HG02610 (cell line): Measurements from ENCODE around the gene WDFY4.

Experiments used
- ATAC-seq: cut with Tn5 transposase; IDR thresholded peaks from one replicate; pipeline ENCODE4 v1.9.1; 2021; ENCODE audit warnings: mild to moderate bottlenecking, moderate library complexity; ENCODE audit not compliant: unreplicated experiment

The WDFY4 gene

DNA sequence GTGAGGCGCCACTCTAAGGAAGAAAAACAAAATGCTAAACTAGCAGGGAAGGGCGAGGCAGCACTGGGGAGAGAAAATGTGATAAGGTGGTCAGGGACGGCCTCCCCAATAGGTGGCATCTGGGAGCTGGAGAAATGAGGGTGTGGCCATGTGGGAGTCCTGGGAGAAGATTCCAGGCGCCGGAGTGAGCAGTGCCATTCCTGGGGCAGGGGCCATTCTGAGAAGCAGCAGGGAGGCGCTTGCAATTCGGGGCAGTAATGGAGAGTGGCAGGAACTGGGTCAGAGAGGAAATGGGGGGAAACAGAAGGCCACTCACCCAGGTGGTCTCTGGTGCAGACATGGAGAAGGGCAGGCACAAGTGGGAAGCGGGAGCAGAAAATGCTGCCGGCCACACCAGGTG, 316.7 kb downstream of the WDFY4 start:
- no peak for ATAC-seq

DNA sequence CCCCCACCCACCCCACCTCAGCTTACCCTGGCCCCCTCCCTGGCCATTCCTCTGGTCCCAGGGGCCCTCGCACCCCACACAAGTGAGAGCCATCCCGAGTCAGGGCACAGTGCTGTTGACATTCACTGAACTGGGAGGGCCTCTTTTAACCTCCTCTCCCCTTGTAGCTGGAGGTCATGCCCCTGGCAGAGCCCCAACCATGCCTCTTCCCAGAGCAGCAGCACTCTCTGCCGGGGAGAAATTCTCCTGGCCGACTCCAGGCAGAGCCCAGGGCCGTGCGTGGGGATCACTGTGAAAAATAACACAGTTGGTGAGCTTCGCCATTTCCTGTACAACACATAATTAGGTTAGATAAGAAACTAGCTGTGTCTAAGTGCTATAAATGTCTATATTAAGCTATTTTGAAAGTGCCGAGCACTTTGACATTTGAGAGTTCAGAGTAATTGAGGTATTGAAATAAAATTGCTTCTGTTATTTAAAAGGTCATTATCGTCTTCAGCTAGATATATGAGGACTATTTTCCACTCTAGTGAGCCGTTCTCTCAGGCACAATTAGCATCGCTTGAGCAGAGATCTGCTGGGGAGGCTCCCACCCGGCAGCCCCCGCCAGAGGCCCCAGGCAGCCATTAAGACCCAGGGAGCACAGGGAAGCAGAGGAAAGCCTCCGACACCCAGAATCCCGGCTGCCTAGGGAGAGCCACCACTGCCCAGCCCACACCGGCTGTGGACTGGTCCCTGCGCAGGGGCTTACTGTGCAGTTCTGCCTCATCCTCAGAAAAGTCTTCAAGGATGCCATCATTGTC, 317.4 kb downstream of the WDFY4 start:
- ATAC-seq, result no peak

DNA sequence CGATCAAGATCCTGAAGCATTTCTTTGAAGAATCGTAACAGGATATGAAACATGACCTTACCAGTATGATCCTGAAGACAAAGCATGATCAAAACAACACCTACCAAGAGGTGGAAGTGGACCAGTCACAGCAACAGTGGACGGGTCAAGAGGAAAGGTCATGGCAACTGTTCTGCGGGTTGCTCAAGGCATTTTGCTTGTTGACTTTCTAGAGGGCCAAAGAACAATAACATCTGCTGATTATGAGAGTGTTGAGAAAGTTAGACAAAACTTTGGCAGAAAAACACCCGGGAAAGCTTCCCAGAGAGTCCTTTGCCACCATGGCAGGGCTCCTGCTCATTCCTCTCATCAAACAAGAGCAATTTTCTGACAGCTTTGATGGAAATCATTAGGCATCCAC, 320.6 kb downstream of the WDFY4 start:
- no peak for ATAC-seq

DNA sequence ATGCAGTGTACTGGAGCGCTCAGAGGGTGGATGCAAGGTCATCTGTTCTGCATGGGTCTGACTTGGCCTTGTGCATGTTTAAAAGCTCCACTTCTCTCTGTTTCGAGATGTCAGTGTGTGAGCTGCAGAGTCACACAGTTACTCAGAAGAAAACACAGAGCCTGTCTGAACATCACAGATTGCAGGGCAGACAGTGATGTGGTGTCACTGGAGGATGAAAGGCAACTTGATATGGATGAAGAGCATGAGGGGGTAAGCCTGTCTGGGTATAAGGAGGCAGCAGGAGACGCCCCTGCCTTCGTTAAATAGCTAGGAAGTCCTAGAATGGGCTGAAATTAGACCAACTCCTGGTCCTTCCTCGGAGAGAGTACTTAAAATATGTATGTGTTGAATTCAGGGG, 322.5 kb downstream of the WDFY4 start:
- no peak for ATAC-seq

DNA sequence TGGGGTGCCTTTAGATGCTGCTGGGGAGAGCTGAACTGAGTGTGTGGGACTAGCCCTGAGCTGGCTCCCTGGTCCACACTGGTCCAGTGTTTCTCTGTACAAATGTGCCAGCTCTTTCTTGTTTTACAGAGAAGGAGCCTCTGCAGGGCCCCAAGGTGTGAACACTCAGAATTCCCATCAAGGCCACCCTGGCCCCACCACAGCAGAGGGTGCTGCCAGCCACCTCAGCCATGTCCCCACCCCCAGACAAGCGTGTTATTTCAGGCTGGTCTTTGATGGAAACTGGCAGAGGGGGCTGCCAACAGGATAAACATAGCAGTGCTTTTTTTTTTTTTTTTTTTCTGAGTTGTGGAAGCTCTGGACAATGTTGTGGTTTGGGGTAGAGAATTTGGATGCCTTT, 323.4 kb downstream of the WDFY4 start:
- ATAC-seq, result no peak

DNA sequence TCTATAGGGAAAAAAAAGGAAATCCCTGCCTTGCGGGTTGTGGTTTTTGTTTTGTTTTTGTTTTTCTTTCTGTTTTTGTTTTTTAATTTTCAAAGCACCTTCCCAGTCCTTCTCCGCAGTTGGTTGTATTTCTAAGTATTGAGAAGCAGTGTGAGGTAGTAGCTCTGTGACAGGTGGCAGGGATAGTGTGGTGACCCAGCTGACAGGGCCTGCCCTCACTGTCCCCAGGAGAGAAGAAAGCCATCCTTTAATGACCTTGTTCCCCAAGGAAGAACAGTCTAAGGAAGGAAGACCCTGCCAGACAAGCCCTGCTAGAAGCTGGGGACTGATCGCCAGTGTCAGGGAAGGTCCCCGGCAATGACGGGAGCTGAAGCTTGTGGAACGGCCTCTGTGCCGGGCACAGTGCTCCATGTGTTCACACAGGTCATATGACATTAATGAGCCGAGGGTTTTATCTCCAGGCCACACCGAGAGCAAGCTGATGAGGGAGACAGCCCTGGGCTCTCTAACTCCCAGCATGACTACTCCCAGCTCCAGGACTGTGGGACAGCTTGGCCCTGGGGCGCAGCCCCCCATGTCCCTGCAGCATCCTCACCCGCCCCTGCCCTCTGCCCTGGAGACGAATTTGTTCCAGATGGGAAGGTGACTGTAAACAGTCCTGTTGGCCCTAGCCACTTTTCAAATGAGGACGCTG, 324.0 kb downstream of the WDFY4 start:
- no peak for ATAC-seq

DNA sequence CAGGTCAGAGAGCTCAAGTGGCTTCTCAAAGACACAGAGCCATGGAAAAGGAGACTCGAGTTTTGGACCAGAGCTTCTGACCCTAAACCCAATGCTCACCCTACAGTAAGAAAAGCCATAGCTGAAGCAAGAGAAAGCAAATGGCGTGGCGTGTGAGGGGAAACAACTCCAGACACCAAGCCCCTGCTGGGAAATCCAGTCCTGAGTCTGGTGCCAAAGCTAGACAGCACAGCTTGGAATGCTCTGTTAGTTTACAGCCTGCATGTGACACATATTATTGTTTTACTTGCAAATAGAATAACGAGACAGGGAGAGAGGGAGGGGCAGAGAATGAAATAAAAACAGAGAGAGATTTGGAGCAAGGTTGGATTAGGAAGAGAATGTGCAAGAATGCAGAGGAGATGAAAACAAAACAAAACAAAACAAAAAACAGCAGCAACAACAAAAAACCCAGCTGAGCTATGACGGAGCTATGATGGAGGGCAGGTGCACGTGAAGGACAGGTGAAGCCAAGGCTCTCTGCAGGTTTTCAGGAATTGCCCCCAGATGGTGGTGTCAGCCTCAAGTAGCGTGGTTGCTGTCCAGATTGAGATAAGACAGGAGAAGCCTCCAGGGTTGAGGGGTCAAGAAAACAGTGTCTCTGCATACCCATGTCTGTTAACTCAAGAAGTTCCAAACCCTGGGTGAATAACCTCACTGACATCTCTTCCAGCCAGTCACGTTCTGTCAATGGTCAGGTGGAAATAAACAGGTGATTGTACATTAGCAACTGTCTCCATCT, 324.7 kb downstream of the WDFY4 start:
- no peak for ATAC-seq

DNA sequence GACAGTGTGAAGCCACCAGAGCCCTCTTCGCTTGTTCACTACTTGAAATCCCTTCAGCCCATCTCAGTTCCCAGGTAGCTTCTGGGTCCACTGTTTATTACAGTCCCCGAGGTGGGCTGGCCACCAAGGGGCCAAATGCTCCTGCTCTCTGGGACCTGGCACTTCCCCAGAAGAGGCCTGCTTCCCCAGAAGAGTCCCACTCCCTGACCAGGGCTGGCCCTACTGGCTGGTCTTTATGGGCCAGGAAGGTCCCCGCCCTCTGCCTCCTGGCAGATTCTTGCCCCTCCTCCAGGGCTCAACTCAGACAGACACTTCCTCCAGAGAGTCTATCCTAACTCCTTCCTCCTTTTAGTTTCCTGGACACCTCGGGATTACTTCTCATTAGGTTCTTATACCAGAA, 325.6 kb downstream of the WDFY4 start:
- ATAC-seq, result no peak

DNA sequence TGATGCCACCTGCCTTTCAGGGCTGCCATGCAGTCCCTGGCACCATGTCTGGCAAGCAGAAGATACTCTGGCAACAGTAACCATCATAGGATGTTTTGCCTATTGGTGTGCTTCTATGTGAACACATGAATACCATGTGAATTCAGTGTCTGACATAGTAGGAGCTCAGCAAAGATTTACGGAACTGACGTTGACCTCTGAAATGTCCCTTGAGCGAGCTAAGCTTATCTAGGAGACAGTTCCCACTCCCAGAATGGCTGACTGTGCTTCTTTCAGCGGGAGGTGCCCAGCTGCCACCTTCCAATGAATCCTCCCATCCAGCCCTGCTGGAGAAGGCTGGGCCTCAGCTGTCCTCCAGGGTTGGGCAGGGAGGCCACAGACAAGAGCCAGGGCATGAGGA, 326.2 kb downstream of the WDFY4 start:
- ATAC-seq, result no peak

DNA sequence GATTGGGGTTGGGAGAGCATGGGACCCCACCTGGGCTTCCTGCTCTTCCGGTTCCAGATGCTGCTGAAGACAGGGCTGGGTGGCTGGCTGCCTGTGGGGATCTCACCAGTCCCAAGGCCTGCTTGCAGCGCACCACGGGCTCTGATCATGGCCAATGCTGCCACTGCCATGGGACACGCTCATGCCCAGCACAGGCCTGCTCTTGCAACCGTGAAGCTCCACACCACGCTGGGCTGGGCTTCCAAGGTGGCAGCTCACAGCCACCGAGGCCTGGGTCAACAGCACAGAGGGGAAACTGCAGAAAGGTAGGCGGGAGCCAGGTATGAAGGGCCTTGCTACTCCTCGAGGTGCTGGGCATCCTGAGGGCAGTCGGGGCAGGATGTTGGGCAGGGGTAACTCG, 327.1 kb downstream of the WDFY4 start:
- no peak for ATAC-seq

DNA sequence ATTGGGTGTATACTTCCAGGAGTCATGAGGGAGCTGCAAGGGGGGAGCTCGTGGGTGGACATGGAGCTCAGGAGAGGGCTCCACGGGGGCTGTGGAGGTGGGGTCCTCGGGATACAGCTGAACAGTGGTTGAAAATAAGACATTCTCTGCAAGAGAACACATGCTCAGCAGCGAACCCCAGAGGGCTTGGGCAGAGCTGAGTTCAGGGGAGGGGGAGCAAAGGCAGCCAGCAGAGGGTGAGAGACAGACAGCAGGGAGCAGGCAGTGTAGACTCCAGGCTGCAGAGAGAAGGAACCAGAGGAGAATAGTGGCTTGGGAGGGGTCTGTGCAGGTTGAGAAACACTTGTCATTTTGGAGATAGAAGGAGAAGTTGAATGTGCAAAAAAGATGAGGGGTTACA, 327.9 kb downstream of the WDFY4 start:
- ATAC-seq, result no peak

DNA sequence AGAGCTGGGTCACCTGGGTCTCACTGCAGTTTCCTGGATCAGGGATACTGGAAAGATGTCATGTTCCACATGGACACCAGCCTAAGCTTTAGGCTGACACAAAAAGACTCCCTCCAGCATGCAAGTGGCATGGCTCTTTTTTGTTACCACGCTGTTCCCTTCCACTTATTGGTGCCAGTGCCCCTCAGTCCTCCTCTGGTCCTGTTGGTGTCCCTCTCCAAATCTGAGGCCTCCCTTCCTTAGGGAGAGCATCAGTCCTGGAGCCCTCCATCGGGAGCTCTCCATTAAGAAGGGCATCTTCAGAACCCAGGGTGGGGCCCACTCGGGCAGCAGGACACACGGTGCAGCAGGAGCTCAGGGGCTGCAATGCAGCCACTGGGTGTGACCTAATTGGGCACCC, 331.0 kb downstream of the WDFY4 start:
- no peak for ATAC-seq

DNA sequence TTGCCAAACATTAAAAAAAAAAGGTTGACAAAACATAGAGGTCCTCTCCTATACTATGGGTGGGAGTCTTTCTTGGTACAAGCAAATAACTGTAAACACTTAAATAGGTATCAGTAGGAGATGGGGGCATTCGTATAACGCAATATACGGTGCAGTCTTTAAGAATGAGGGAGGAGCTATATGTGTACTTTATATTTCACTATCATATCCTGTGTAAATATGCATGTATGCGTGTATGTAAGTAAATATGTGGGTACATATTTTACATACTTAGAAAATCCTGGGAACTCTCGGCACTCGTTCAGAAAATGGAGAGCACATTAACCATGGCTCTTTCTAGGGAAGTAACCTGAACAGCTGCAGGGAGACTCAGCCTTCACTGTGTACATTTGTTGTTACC, 337.0 kb downstream of the WDFY4 start:
- ATAC-seq, result no peak

DNA sequence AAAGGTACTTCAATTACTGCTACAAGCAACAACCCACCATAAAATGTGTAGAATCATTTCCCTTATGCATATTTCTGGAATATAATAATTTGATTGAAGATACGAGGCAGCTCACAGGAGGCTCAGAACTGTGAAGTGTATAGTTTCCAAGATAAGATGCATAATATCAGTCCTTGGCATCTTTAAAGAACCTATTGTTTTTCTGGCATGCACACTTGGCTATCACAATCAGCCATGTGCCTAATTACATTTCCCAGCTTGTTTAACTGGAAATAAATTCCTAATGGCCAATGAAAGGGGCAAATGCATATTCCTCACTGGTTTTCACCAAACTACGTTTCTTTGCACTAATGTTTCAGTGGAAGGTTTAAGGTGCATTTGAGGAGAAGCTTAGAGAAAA, 338.4 kb downstream of the WDFY4 start:
- ATAC-seq, result no peak

DNA sequence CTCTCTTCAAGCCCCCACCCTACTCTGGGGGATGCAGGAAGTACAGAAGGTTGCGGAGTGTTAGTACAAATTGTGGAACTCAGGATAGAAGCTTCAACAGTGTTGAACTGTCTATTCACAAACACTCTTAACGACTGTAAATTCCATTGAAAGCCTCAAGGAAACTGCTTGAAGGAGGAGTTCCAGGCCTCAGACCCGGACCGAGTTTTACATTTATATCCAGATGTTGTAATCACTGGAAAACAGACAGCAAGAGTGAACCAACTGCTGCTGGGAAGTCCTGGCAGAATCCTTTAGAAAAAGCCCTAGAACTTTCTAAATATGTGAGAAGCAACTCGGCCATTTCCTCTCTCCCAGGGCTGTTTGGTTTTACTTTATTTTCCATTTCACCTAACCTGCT, 339.1 kb downstream of the WDFY4 start:
- no peak for ATAC-seq

DNA sequence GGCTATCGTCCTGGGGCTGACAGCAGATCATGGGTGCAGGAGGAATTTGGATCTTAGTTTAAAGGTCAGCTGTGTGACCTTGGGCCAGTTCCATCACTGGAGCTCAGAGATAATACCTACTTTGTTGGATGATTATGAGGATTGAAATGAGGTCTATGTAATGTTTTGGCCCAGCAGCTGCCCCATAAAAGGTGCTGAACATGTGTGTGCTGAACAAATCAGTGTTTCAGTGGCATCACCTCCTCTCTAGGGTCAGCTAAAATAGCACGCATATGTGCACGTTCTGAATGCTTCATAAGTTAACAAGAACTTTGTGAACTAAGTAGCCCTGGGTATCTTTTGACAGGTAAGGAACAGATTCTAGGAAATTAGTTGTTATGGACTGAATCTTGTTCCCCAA, 339.8 kb downstream of the WDFY4 start:
- no peak for ATAC-seq

DNA sequence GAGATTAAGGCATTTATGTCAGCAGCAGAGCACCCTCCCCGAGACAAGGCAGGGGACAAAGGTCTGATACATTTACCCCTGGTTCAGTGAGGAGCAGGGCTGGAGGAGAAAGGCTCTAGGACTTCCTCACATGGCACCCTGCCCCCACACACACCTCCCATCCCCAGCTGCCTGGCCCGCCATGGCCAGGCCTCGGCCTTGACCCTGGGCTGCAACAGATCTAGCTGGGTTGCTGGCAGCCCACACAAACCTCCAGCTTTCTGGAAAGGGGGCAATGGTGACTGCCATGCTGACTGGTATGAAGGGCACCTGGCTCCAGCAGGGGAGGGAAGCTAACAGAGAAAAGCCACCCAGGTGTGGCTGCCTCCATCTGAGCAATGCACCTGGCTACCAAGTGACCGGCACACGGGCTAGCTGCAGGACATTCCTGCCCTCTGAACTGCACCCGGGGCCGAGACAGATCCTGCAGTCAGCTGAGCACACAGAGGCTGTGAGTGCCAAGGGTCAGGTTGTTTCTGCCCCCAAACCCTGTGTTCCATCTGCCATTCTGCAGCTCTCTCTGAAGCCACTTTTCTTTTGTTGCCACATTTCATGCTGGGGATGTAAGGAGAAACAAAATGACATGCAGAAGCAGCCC, 340.8 kb downstream of the WDFY4 start:
- no peak for ATAC-seq

DNA sequence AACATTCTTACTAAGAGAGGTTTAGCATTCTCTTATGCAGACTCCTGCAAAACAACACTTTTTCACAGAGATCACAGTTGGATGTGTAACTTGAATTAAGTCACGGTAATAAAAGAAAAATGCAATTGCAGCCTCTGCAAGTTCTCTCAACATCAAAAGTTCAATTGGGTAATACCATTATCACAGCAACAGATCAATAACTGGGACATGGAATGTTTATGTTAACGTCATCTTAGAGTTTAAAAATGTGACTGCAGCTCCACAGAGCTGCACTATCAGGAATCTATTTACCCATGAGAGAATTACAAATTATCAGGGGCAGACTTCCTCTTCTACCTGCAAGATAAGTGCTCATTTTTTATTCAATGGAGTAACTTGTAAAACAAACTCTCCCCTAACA, 344.0 kb downstream of the WDFY4 start:
- ATAC-seq, result no peak

DNA sequence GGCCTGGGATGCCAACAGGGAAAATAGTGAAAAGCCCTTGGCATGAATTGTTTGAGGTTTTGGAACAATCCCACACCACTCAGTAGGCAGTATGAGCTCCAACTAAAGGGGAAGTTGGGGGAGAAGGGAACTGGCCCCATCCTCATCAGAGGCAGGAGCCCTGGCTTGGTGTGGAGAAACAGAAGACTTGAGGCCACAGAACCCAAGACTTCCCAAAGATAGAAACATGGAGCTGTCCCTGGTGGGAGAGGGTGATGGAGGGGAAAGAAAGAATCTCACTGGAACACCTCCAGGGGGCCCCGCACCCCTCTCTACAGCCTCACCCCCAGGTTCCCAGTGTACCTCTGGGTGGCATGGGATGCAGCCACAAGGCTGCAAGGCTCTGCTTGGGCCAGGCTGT, 345.0 kb downstream of the WDFY4 start:
- no peak for ATAC-seq
